Trophoblast cell (in vitro differentiated cells and primary cell): ENCODE data around the gene TMC3.

Experiments
- DNase-seq, 2 donors: peaks; one replicate each; pipeline ENCODE4 v3.0.0-alpha.2; 2016
- H2AFZ ChIP-seq: 2 replicates; pipeline ENCODE4 v1.6.1; 2013; ENCODE audit warnings: low read length, moderate library complexity, mild to moderate bottlenecking; ENCODE audit not compliant: insufficient read depth, poor library complexity
- H2AK5ac ChIP-seq: 2 replicates; pipeline ENCODE4 v1.6.1; 2013; ENCODE audit warnings: mild to moderate bottlenecking, low read length
- H2BK120ac ChIP-seq: 2 replicates; pipeline ENCODE4 v1.6.1; 2013; ENCODE audit warnings: low read length, mild to moderate bottlenecking, moderate library complexity; ENCODE audit not compliant: insufficient read depth, poor library complexity
- H2BK12ac ChIP-seq: 2 replicates; pipeline ENCODE4 v1.6.1; 2013; ENCODE audit warnings: mild to moderate bottlenecking, low read length, moderate library complexity
- H2BK5ac ChIP-seq: 2 replicates; pipeline ENCODE4 v1.6.1; 2013; ENCODE audit warnings: low read length, low read depth, moderate library complexity, mild to moderate bottlenecking; ENCODE audit not compliant: poor library complexity
- H3K14ac ChIP-seq: 2 replicates; pipeline ENCODE4 v1.6.1; 2013; ENCODE audit warnings: mild to moderate bottlenecking, low read length
- H3K18ac ChIP-seq: 2 replicates; pipeline ENCODE4 v1.6.1; 2013; ENCODE audit warnings: mild to moderate bottlenecking, low read length
- H3K23ac ChIP-seq: 2 replicates; pipeline ENCODE4 v1.6.1; 2013; ENCODE audit warnings: low read length
- H3K27ac ChIP-seq: 2 replicates; pipeline ENCODE4 v1.5.1; 2013; ENCODE audit warnings: low read depth, mild to moderate bottlenecking, inconsistent platforms, low read length, moderate library complexity
- H3K27me3 ChIP-seq: 2 replicates; pipeline ENCODE4 v1.6.1; 2013; ENCODE audit warnings: inconsistent platforms, mild to moderate bottlenecking, low read length, moderate library complexity; ENCODE audit not compliant: insufficient read depth
- H3K36me3 ChIP-seq, 2 experiments: 1 replicate in 1 of 2; 2 replicates in 1 of 2; pipeline ENCODE4 v1.6.1; 2013; ENCODE audit warnings: low read length in 2 of 2, mild to moderate bottlenecking in 2 of 2, moderate library complexity in 1 of 2; ENCODE audit not compliant: insufficient read depth in 2 of 2, control insufficient read depth in 1 of 2
- H3K4ac ChIP-seq: 2 replicates; pipeline ENCODE4 v1.6.1; 2013; ENCODE audit warnings: low read depth, mild to moderate bottlenecking, low read length, moderate library complexity
- H3K4me1 ChIP-seq, 2 experiments: 1 replicate in 1 of 2; 2 replicates in 1 of 2; pipeline ENCODE4 v1.6.1; 2013; ENCODE audit warnings: low read length in 2 of 2, mild to moderate bottlenecking in 2 of 2, moderate library complexity in 1 of 2; ENCODE audit not compliant: insufficient read depth in 2 of 2, control insufficient read depth in 1 of 2
- H3K4me2 ChIP-seq: 2 replicates; pipeline ENCODE4 v1.6.1; 2013; ENCODE audit warnings: inconsistent platforms, mild to moderate bottlenecking, low read length, moderate library complexity
- H3K4me3 ChIP-seq: 2 replicates; pipeline ENCODE4 v1.5.1; 2013; ENCODE audit warnings: mild to moderate bottlenecking, low read depth, low read length, inconsistent platforms
- H3K79me1 ChIP-seq: one replicate; pipeline ENCODE4 v1.6.1; 2013; ENCODE audit warnings: low read length
- H3K79me2 ChIP-seq: 2 replicates; pipeline ENCODE4 v1.6.1; 2013; ENCODE audit warnings: low read length, mild to moderate bottlenecking; ENCODE audit not compliant: control insufficient read depth, insufficient read depth, poor library complexity
- H3K9ac ChIP-seq: 2 replicates; pipeline ENCODE4 v1.6.1; 2013; ENCODE audit warnings: mild to moderate bottlenecking, low read length
- H3K9me3 ChIP-seq: 2 replicates; pipeline ENCODE4 v1.6.1; 2013; ENCODE audit warnings: low read depth, mild to moderate bottlenecking, control low read depth, inconsistent platforms, low read length; ENCODE audit not compliant: insufficient read depth
- H4K12ac ChIP-seq: 2 replicates; pipeline ENCODE4 v1.6.1; 2013; ENCODE audit warnings: low read depth, mild to moderate bottlenecking, low read length, moderate library complexity
- H4K8ac ChIP-seq: 2 replicates; pipeline ENCODE4 v1.6.1; 2013; ENCODE audit warnings: low read depth, mild to moderate bottlenecking, low read length, moderate library complexity
- H4K91ac ChIP-seq: one replicate; pipeline ENCODE4 v1.6.1; 2013; ENCODE audit warnings: low read depth, mild to moderate bottlenecking, low read length, moderate library complexity
- WGBS: extraction: QIAGEN DNeasy Blood & Tissue Kit; methylation state at CpG from one replicate; pipeline ENCODE4 v1.1.7; 2013; ENCODE audit warnings: missing lambda C conversion rate; ENCODE audit not compliant: insufficient read length, insufficient coverage; ENCODE audit errors: extremely low coverage; 5-methylcytosine and 5-hydroxymethylcytosine counted together

TMC3 gene

DNA sequence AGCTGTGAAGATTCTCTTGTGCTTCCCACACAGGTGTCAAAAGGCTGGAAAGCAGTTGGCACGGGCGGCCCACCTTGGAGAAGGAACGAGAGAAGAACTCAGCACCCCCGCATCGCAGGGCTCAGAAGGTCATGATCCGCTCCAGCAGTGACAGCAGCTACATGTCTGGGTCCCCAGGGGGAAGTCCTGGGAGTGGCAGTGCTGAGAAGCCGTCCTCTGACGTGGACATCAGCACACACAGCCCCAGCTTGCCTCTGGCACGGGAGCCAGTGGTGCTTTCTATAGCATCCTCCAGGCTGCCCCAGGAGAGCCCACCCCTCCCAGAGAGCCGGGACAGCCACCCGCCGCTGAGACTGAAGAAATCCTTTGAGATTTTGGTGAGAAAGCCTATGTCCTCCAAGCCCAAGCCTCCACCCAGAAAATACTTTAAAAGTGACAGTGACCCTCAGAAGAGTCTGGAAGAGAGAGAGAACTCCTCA, 81.5 kb downstream of the TMC3 start:
- Histone ChIP-seq H3K9ac (no peak overlapping the region), H3K27me3 (no peaks in the 10 kb centered on the region), H3K4ac (no peak overlapping the region), H3K9me3 (peaks cover 2% of the 10 kb centered on the region), H3K18ac (no peak overlapping the region), H3K23ac (no peak overlapping the region), H2BK5ac (no peak overlapping the region), H2AK5ac (no peak overlapping the region), H2AFZ (no peak overlapping the region), H2BK120ac (no peak overlapping the region), H3K4me3 (no peak overlapping the region), H3K79me1 (no peaks in the 10 kb centered on the region), H4K8ac (no peak overlapping the region), H3K36me3 (no peaks in the 10 kb centered on the region), H4K91ac (no peak overlapping the region), H2BK12ac (no peak overlapping the region), H3K4me1 (no peaks in the 10 kb centered on the region), H4K12ac (no peak overlapping the region), H3K79me2 (no peaks in the 10 kb centered on the region), H3K14ac (no peak overlapping the region), H3K27ac (no peak overlapping the region), H3K4me2 (no peak overlapping the region)
- no peak for DNase-seq
- no CpG with 5 or more reads among the region's 12 CpGs for WGBS

DNA sequence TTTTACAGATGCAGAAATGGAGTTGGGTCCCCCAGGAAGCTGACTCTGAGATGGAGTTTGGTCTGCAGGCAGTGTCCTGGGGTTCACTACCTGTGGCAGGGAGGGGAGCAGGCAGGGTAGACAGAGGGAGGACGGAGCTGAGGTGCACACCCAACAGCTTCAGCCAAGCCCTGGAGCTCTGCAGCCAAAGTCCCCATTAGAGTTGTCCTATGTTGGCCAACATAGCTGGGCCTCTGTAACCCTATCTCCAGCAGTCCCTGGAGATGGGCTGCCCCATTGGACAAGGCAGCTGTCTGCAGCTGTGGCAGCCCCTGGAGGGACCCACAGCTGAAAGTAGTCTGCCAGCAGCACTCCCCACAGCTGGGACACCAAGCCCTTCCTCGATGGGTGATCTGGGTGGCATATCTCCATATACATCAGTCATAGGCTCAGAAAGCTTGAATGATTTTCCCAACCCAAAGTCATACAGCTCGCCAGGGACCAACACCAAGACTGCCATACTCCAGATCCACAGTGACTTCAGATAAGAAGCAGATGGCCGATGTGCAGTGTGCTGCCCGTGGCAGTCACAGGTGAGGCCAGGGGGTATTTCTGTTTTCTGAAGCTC, 82.0 kb downstream of the TMC3 start:
- no peaks in the 10 kb centered on the region for H3K27me3 ChIP-seq
- WGBS = no CpG with 5 or more reads among the region's 5 CpGs
- no peak overlapping the region for H3K4me2 ChIP-seq
- no peak overlapping the region for H2BK12ac ChIP-seq
- H3K36me3 ChIP-seq = no peaks in the 10 kb centered on the region
- H3K4me3 ChIP-seq = no peak overlapping the region
- no peak overlapping the region for H2AK5ac ChIP-seq
- no peak overlapping the region for H3K14ac ChIP-seq
- no peak overlapping the region for H2AFZ ChIP-seq
- no peak overlapping the region for H3K18ac ChIP-seq
- H3K4ac ChIP-seq = no peak overlapping the region
- H4K8ac ChIP-seq = no peak overlapping the region
- H3K9ac ChIP-seq = no peak overlapping the region
- no peak overlapping the region for H3K23ac ChIP-seq
- H2BK5ac ChIP-seq = no peak overlapping the region
- no peaks in the 10 kb centered on the region for H3K79me1 ChIP-seq
- no peaks in the 10 kb centered on the region for H3K79me2 ChIP-seq
- DNase-seq = no peak
- H4K12ac ChIP-seq = no peak overlapping the region
- H3K9me3 ChIP-seq = peaks cover 2% of the 10 kb centered on the region
- no peak overlapping the region for H2BK120ac ChIP-seq
- H3K27ac ChIP-seq = no peak overlapping the region
- no peak overlapping the region for H4K91ac ChIP-seq
- no peaks in the 10 kb centered on the region for H3K4me1 ChIP-seq

DNA sequence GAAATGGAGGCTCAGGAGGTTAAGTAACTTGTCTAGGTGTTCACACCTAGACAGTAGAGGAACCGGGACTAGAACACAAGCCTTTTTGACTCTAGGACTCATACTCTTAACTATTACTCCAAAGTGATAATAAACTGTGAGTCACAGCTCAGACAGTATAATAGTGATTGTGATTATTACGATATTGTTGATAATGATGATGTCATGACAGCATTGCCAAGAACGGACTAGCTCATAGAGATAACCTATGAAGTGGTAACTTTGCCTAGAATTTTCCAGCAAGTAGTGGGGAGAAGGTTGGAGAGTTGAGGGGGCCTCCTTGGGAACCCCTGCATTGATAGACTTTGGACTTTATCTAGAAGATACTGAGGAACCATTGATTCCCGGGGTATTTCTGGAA, 84.1 kb downstream of the TMC3 start:
- Histone ChIP-seq H3K4ac (no peak overlapping the region), H2BK12ac (no peak overlapping the region), H3K79me1 (no peaks in the 10 kb centered on the region), H3K9me3 (peaks cover 2% of the 10 kb centered on the region), H3K79me2 (no peaks in the 10 kb centered on the region), H4K12ac (no peak overlapping the region), H2BK120ac (no peak overlapping the region), H2AK5ac (no peak overlapping the region), H3K9ac (no peak overlapping the region), H4K8ac (no peak overlapping the region), H4K91ac (no peak overlapping the region), H3K27ac (no peak overlapping the region), H3K4me3 (no peak overlapping the region), H3K18ac (no peak overlapping the region), H2BK5ac (no peak overlapping the region), H3K14ac (no peak overlapping the region), H3K23ac (no peak overlapping the region), H3K36me3 (no peaks in the 10 kb centered on the region), H2AFZ (no peak overlapping the region), H3K27me3 (no peaks in the 10 kb centered on the region), H3K4me2 (no peak overlapping the region), H3K4me1 (no peaks in the 10 kb centered on the region)
- WGBS = no CpG with 5 or more reads among the region's 4 CpGs
- no peak for DNase-seq

DNA sequence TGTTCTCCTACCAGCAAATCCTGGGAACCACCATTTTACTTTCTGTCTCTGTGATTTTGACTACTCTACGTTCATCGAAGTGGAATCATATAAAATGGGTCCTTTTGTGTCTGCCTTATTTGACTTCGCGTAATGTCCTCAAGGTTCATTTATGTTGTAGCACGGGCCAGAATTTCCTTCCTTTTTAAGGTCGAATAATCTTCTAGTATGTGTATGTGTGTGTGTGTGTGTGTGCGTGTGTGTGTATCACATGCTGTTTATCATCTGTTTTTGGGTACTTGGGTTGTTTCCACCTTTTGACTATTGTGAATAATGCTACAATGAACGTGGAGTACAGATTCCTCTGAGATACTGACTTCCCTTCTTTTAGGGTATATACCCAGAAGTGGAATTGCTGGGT, 85.4 kb downstream of the TMC3 start:
- Histone ChIP-seq H3K14ac (no peak overlapping the region), H3K4me3 (no peak overlapping the region), H4K91ac (no peak overlapping the region), H3K9me3 (peaks cover 2% of the 10 kb centered on the region), H3K27me3 (no peaks in the 10 kb centered on the region), H3K79me1 (no peaks in the 10 kb centered on the region), H3K23ac (no peak overlapping the region), H4K12ac (no peak overlapping the region), H3K4me2 (no peak overlapping the region), H3K4ac (no peak overlapping the region), H2AK5ac (no peak overlapping the region), H3K18ac (no peak overlapping the region), H2BK120ac (no peak overlapping the region), H3K27ac (no peak overlapping the region), H2BK5ac (no peak overlapping the region), H3K9ac (no peak overlapping the region), H3K4me1 (no peaks in the 10 kb centered on the region), H3K36me3 (no peaks in the 10 kb centered on the region), H2AFZ (no peak overlapping the region), H2BK12ac (no peak overlapping the region), H4K8ac (no peak overlapping the region), H3K79me2 (no peaks in the 10 kb centered on the region)
- WGBS = no CpG with 5 or more reads among the region's 8 CpGs
- DNase-seq = no peak
